K562 (cell line): ENCODE data around the gene RYK. TPM values are rescaled to one million over a fixed set of nuclear protein-coding genes. Genes with fewer than 3 reads are reported as not detected.

Source experiments
- ATAC-seq: fragments of 200-7000 bp; cut with Tn5 transposase; 3 replicates; pipeline ENCODE4 v1.9.1; 2020; ENCODE audit warnings: moderate library complexity
- BruUV-seq: library from RNA; stranded (reverse); fragments of 400-500 nt; replicated peaks from 2 replicates; lab custom pipeline; 2021; lab: Mats Ljungman, UMichigan
- CTCF ChIA-PET: fragments of 300-600 bp; formaldehyde crosslinking; extraction: SDS; loops from one replicate; lab custom pipeline; 2021; ENCODE audit warnings: low intra/inter-chr PET ratio; lab: Yijun Ruan, JAX
- POLR2A ChIA-PET: fragments of 300-600, 350-650 bp; sonication (Branson Sonifier 250); formaldehyde crosslinking; extraction: SDS; loops from one replicate; lab custom pipeline; 2021; ENCODE audit warnings: antibody characterized with exemption, inconsistent platforms; lab: Yijun Ruan, JAX
- DNase-seq, 4 experiments: peaks; one replicate each; pipeline versions ENCODE4 v3.0.0 to v3.0.0-alpha.2; 2011 to 2018; ENCODE audit warnings: low spot score in 3 of 4, mixed read lengths in 3 of 4; ENCODE audit errors: extremely low read depth in 1 of 4
- FAIRE-seq: peaks from 2 replicates; lab custom pipeline; 2011; peaks lifted over from hg19 to GRCh38; lab: Jason Lieb, UNC
- H2AFZ ChIP-seq: 2 replicates; pipeline ENCODE4 v1.6.0; 2011; ENCODE audit warnings: low read depth, low read length, control low read depth, inconsistent platforms
- H3K27ac ChIP-seq: fragments of 200-600 bp; 3 replicates; pipeline ENCODE4 v1.8.0; 2011; ENCODE audit warnings: low read depth, mild to moderate bottlenecking, control low read depth, inconsistent platforms, low read length, moderate library complexity, mixed read lengths; ENCODE audit errors: extremely low read depth
- H3K27me3 ChIP-seq, 2 experiments: fragments of 300-600 bp in 1 of 2; 2 replicates in 1 of 2; 3 replicates in 1 of 2; pipeline versions ENCODE4 v1.6.0 to v1.8.0; 2011; ENCODE audit warnings: inconsistent platforms in 2 of 2, low read length in 2 of 2, mild to moderate bottlenecking in 1 of 2, mixed read lengths in 1 of 2, moderate library complexity in 1 of 2; ENCODE audit not compliant: control insufficient read depth in 2 of 2, insufficient read depth in 2 of 2
- H3K36me3 ChIP-seq: fragments of 300-600 bp; 3 replicates; pipeline ENCODE4 v1.8.0; 2011; ENCODE audit warnings: mild to moderate bottlenecking, low read length, inconsistent platforms; ENCODE audit not compliant: control insufficient read depth, insufficient read depth
- H3K4me1 ChIP-seq, 2 experiments: fragments of 200-600 bp in 1 of 2; replicated peaks in 1 of 2; 2 replicates in 1 of 2; 3 replicates in 1 of 2; pipeline versions ENCODE4 v1.5.1 to v1.8.0; 2011; ENCODE audit warnings: inconsistent platforms in 2 of 2, low read length in 2 of 2, mild to moderate bottlenecking in 1 of 2, mixed read lengths in 1 of 2, moderate library complexity in 1 of 2; ENCODE audit not compliant: control insufficient read depth in 2 of 2, insufficient read depth in 2 of 2
- H3K4me2 ChIP-seq: 2 replicates; pipeline ENCODE4 v1.6.1; 2011; ENCODE audit warnings: low read length, control low read depth, inconsistent platforms, mixed read lengths; ENCODE audit not compliant: insufficient read depth
- H3K4me3 ChIP-seq: fragments of 200-600 bp; sonication (generic), shearing (Covaris generic); 2 replicates; pipeline ENCODE4 v1.5.1; 2016; ENCODE audit warnings: control low read depth, inconsistent platforms
- H3K79me2 ChIP-seq: fragments of 200-600 bp; 3 replicates; pipeline ENCODE4 v1.8.0; 2011; ENCODE audit warnings: low read length, inconsistent platforms; ENCODE audit not compliant: control insufficient read depth, insufficient read depth
- H3K9ac ChIP-seq, 2 experiments: 2 replicates each; pipeline versions ENCODE4 v1.6.0 to v1.6.1; 2011; ENCODE audit warnings: low read depth in 2 of 2, low read length in 2 of 2, control low read depth in 1 of 2, inconsistent platforms in 1 of 2, mild to moderate bottlenecking in 1 of 2, mixed read lengths in 1 of 2; ENCODE audit not compliant: insufficient read depth in 1 of 2
- H3K9me1 ChIP-seq: one replicate; pipeline ENCODE4 v1.6.0; 2011; ENCODE audit warnings: inconsistent platforms, mild to moderate bottlenecking, low read length, moderate library complexity; ENCODE audit not compliant: control insufficient read depth, insufficient read depth
- H3K9me3 ChIP-seq: replicated peaks from 2 replicates; pipeline ENCODE4 v1.5.1; 2011; ENCODE audit warnings: low read depth, low read length, inconsistent platforms; ENCODE audit not compliant: control insufficient read depth, insufficient read depth
- H4K20me1 ChIP-seq: replicated peaks from 2 replicates; pipeline ENCODE4 v1.6.1; 2011; ENCODE audit warnings: low read length, inconsistent platforms, mixed read lengths; ENCODE audit not compliant: control insufficient read depth, insufficient read depth
- GATA2 ChIP-seq: sonication (generic); formaldehyde crosslinking; IDR thresholded peaks from 2 replicates; pipeline ENCODE4 v1.4.0; 2020; ENCODE audit warnings: mild to moderate bottlenecking, missing genetic modification reagents
- PTRF ChIP-seq: fragments of 450-650 bp; IDR thresholded peaks from 2 replicates; pipeline ENCODE4 v1.6.1; 2016; ENCODE audit warnings: mild to moderate bottlenecking, missing genetic modification characterization, missing compliant biosample characterization
- ZNF146 ChIP-seq: IDR thresholded peaks from one replicate; pipeline ENCODE4 v1.6.1; 2018; ENCODE audit warnings: missing compliant biosample characterization; ENCODE audit not compliant: unreplicated experiment
- ZNF212 ChIP-seq: fragments of 450-650 bp; formaldehyde crosslinking; IDR thresholded peaks from 2 replicates; pipeline ENCODE4 v1.4.0; 2020; ENCODE audit warnings: mild to moderate bottlenecking
- WGBS: fragments of 100-300 bp; shearing (Covaris generic); methylation state at CpG from one replicate; pipeline ENCODE4 v1.1.6; 2016; ENCODE audit warnings: low coverage, mixed read lengths; ENCODE audit not compliant: insufficient coverage; ENCODE audit errors: missing lambda C conversion rate; 5-methylcytosine and 5-hydroxymethylcytosine counted together
- in situ Hi-C: fragments of 300-500 bp; cut with MboI; formaldehyde crosslinking; loops from 4 replicates; pipeline ENCODE4 v1.15.0; 2018; ENCODE audit warnings: inconsistent platforms, mixed read lengths
- intact Hi-C: fragments of 100-400 bp; cut with micrococcal nuclease; formaldehyde crosslinking; loops from 2 replicates; pipeline ENCODE4 v1.14.2; 2022
- polyA plus RNA-seq, 8 experiments: library from polyadenylated mRNA; depleted of rRNA in 4 of 8; stranded (reverse) in 5 of 8; unstranded in 3 of 8; fragments of >200 nt; fragmentation: Nextera tagmentation in 2 of 8; fragmentation: Illumina TruSeq in 1 of 8; extraction: Ambion mirVana in 2 of 8; extraction: Trizol in 1 of 8; gene quantifications; 2 replicates each; pipeline versions ENCODE4 v1.2.1 to v1.2.3, GENCODE V29; 2011 to 2014; ENCODE audit warnings: inconsistent platforms in 1 of 8, missing spikeins in 1 of 8
- total RNA-seq, 7 experiments: library from RNA; depleted of rRNA in 6 of 7; stranded (reverse); fragments of >200 nt in 6 of 7; fragmentation: Illumina TruSeq in 2 of 7; extraction: Trizol in 2 of 7; gene quantifications; 2 replicates each; pipeline versions ENCODE4 v1.2.1 to v1.2.3, GENCODE V29; 2011 to 2021; ENCODE audit warnings: low replicate concordance in 1 of 7

Gene RYK
- total and polyA plus RNA-seq, 9 of the 15 experiments (the other 6 are each of a cell fraction or from before 2014, with no cell fraction given): 4.2 to 29.5 (median 16.6) TPM

- no peak for DNase-seq
- intact Hi-C loops: loop anchor here (5.0 kb wide), 1 partner anchor 37 kb away; no protein-coding TSS in a partner anchor
These were observed 43.9 kb upstream of the RYK start for GRCh38 chr3:134294302-134295280.

More at GRCh38 chr3:134294302-134295280, 43.9 kb upstream of the RYK start:
- no peak for TF ChIP-seq ZNF212 (CRISPR knock-in tag)
- no peak for TF ChIP-seq ZNF146 (CRISPR knock-in tag)
- no peak for TF ChIP-seq PTRF
- TF ChIP-seq GATA2 (CRISPR knock-in tag): no peak
- H3K4me2 ChIP-seq: no peak overlapping the region
- H3K9me3 ChIP-seq: no peaks in the 10 kb centered on the region
- no peak overlapping the region for H3K27ac ChIP-seq
- H3K36me3 ChIP-seq: no peaks in the 10 kb centered on the region
- ChIA-PET POLR2A (interaction anchor here (1.1 kb wide), 1 partner anchor 32 kb away, joined by 3 read pairs; no protein-coding TSS in a partner anchor), CTCF (no interaction called here)
- ATAC-seq (no peak), FAIRE-seq (no peak)
- no peaks in the 10 kb centered on the region for H4K20me1 ChIP-seq
- no peak overlapping the region for H3K9ac ChIP-seq
- no peaks in the 10 kb centered on the region for H3K9me1 ChIP-seq
- no peaks in the 10 kb centered on the region for H3K27me3 ChIP-seq
- H3K4me1 ChIP-seq: peaks cover 0 to 7% of the 10 kb centered on the region in 2 experiments; a peak in 3 of 5 replicates
- BruUV-seq: no TSS peak
- no peak overlapping the region for H3K4me3 ChIP-seq
- in situ Hi-C loops: no loop called here
- 10% methylated on average over 5 of the region's 5 CpGs for WGBS
- H2AFZ ChIP-seq: no peak overlapping the region
- no peaks in the 10 kb centered on the region for H3K79me2 ChIP-seq
